OCI-LY3 (cell line): ENCODE results near the gene CNPY1.

ENCODE experiments used
- H2AFZ ChIP-seq: fragments of 200-600, 300-600 bp; shearing (Covaris generic); 2 replicates; pipeline ENCODE4 v1.6.0; 2014; ENCODE audit warnings: antibody characterized with exemption, low read depth, low read length
- H3K27ac ChIP-seq: fragments of 200-600, 300-600 bp; sonication (generic); 2 replicates; pipeline ENCODE4 v1.5.1; 2014; ENCODE audit warnings: mild to moderate bottlenecking, low read length, moderate library complexity, mixed read lengths
- H3K27me3 ChIP-seq: fragments of 200-600, 300-600 bp; sonication (generic); 2 replicates; pipeline ENCODE4 v1.6.1; 2014; ENCODE audit warnings: low read depth, low read length, mixed read lengths
- H3K36me3 ChIP-seq: fragments of 200-600, 300-600 bp; sonication (generic); replicated peaks from 2 replicates; pipeline ENCODE3; 2014; ENCODE audit warnings: low read depth, low read length, mixed read lengths
- H3K4me1 ChIP-seq: fragments of 300-600, 200-600 bp; sonication (generic); 2 replicates; pipeline ENCODE4 v1.6.1; 2014; ENCODE audit warnings: low read length, mixed read lengths
- H3K4me2 ChIP-seq: fragments of 200-600, 300-600 bp; sonication (generic); 2 replicates; pipeline ENCODE4 v1.6.1; 2014; ENCODE audit warnings: low read length, mixed read lengths
- H3K4me3 ChIP-seq: fragments of 300-600, 200-600 bp; sonication (generic); 2 replicates; pipeline ENCODE4 v1.5.1; 2014; ENCODE audit warnings: antibody characterized with exemption, mild to moderate bottlenecking, low read length, moderate library complexity
- H3K79me2 ChIP-seq: fragments of 300-600, 200-600 bp; shearing (Covaris generic); 2 replicates; pipeline ENCODE4 v1.6.1; 2014; ENCODE audit warnings: mild to moderate bottlenecking, low read length, mixed read lengths
- H3K9ac ChIP-seq: fragments of 300-600, 200-600 bp; shearing (Covaris generic); 2 replicates; pipeline ENCODE4 v1.6.0; 2014; ENCODE audit warnings: mild to moderate bottlenecking, low read length, moderate library complexity
- H3K9me3 ChIP-seq: fragments of 200-600, 300-600 bp; shearing (Covaris generic); 2 replicates; pipeline ENCODE4 v1.6.1; 2014; ENCODE audit warnings: low read length, mixed read lengths; ENCODE audit not compliant: insufficient read depth
- H4K20me1 ChIP-seq: fragments of 200-600, 300-600 bp; sonication (generic); 2 replicates; pipeline ENCODE4 v1.6.1; 2016; ENCODE audit warnings: low read length, mixed read lengths; ENCODE audit not compliant: insufficient read depth
- CTCF ChIP-seq: fragments of 200-600, 300-600 bp; sonication (generic); IDR thresholded peaks from 2 replicates; pipeline ENCODE4 v1.5.1; 2014; ENCODE audit warnings: antibody characterized with exemption, low read length, low read depth
- EZH2phosphoT487 ChIP-seq: fragments of 200-600 bp; shearing (Covaris generic); IDR thresholded peaks from 2 replicates; pipeline ENCODE4 v1.6.1; 2018; ENCODE audit warnings: antibody characterized with exemption, mixed run types, low read depth

Gene CNPY1

DNA sequence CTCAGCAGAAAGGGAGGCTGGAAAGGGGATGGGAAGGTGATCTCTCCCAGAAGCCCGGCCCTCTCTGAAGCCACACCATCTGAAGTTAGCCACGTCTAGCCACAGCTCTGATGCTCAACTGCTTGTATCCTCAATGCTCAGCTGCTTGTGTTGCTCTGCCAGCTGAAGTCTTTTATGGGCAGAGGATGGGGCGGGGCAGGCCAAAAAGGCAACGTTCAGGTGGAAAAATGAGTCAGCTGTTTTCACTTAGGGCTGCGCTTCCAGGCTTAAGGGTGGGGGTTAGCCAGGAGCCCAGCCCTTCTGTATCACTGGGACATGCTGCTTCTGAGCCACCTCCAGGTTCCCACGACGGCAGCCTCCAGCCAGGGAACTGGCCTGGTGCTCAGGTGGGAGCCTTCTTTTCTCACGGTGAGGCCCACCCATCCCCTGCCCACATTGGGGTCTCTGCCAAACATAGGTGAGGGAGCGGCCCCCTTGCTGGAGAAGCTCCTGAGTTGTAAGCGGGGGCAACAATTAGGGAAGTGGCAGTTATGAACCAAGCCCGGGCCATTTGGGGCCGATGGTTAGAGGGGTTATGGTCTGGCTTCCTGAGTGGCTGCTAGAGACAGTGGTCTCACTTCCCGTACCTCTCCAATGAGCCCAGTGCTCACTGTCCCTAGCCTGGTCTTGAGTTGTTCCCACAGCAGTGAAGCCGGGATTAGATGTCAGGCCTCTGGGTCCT lies 44.9 kb upstream of the CNPY1 start:
- H3K4me2 ChIP-seq = peak overlapping the region; percentile 45
- no peak overlapping the region for H3K9ac ChIP-seq
- no peak for TF ChIP-seq EZH2phosphoT487
- TF ChIP-seq CTCF = no peak
- H3K9me3 ChIP-seq = no peaks in the 10 kb centered on the region
- no peak overlapping the region for H2AFZ ChIP-seq
- peaks cover 22% of the 10 kb centered on the region for H3K4me1 ChIP-seq
- no peak overlapping the region for H3K4me3 ChIP-seq
- peaks cover 8% of the 10 kb centered on the region; the same call in 1 of the 2 replicates for H3K27me3 ChIP-seq
- H4K20me1 ChIP-seq = no peaks in the 10 kb centered on the region
- no peaks in the 10 kb centered on the region for H3K36me3 ChIP-seq
- no peak overlapping the region for H3K27ac ChIP-seq
- no peaks in the 10 kb centered on the region for H3K79me2 ChIP-seq

DNA sequence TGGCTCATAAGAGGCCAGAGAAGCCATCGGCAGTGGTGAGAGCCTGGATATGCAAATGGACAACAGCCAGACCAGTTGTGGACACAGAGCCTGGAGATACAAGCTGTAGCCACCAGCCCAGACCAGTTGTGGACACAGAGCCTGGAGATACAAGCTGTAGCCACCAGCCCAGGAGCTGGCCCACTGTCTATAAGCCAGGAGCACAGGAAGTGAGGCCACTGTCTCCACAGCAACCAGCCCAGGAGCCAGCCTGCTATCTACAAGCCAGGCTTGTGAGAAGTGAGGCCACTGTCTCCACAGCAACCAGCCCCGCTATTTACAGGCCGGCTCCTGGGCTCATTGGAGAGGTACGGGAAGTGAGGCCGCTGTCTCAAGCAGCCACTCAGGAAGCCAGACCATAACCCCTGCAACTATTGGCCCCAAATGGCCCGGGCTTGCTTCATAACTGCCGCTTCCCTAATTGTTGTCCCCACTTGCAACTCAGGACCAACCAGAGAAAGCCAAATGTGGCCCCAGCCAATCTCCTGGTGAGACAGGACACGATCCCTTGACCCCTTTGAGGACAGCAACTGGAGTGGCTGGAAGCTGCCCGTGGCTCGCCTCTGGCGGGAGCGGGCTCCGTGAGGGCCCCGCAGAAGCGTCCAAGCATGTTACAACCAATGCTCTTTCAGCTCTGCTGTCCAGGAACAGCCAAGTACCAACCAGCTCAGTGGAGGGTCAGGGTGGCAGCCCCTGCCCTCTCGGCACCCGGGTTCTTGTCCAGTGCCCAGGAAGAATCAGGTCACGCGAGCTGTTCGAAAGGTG lies 44.1 kb upstream of the CNPY1 start:
- Histone ChIP-seq H3K27me3 (peaks cover 8% of the 10 kb centered on the region; the same call in 1 of the 2 replicates), H3K9ac (no peak overlapping the region), H3K79me2 (no peaks in the 10 kb centered on the region), H3K27ac (no peak overlapping the region), H3K9me3 (no peaks in the 10 kb centered on the region), H4K20me1 (no peaks in the 10 kb centered on the region), H3K4me3 (no peak overlapping the region), H3K4me1 (peaks cover 22% of the 10 kb centered on the region), H3K36me3 (no peaks in the 10 kb centered on the region), H3K4me2 (no peak overlapping the region), H2AFZ (no peak overlapping the region)
- no peak for TF ChIP-seq EZH2phosphoT487
- TF ChIP-seq CTCF = no peak

DNA sequence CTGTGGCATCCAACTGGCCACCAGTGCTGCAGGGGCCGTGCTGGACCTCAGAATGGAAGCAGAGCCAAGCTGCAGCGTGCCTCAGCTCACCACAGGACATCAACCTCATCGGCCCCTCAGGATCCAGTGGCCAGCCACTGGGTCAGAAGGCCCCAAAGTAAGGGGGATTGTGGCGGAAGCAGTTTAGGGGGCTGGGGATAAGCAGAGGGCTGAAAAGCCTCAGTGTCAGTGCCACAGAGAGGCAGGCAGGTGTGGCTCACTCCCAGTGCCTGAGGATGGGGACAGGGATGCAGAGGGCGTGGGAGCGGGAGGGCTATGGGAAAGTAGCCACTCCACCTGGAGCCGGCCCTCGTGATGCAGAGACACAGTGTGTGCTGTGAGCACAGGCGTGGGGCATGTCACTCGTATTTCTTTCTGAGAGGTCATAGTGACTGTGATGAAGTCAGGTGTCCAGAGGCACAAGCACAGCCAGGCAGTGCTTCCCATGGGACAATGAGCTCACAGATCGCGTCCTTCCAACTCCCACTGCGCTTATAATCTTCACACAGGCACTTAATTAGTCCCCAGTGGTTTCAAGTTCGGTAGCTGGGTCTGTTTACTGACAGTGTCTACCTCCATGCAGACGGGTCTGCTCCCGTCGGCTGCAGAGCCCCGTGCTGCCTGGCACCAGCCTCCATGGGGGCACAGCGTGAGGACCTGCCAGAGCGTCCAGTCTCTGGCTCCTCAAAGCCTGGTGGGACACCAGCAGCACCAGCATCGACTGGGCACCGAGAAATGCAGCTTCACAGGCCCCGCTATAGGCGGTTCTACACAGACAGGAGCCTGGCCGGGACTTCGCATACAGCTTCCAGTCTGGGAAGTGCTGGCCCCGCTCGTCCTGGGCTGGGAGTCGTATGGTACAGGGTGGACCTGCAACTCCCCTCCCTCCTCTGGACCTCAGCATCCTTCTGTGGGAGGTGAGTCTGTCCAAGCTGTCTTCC lies 42.9 kb upstream of the CNPY1 start:
- H3K4me3 ChIP-seq = no peak overlapping the region
- H2AFZ ChIP-seq = no peak overlapping the region
- no peak overlapping the region for H3K4me2 ChIP-seq
- H3K27me3 ChIP-seq = peaks cover 8% of the 10 kb centered on the region; the same call in 1 of the 2 replicates
- no peaks in the 10 kb centered on the region for H4K20me1 ChIP-seq
- peaks cover 22% of the 10 kb centered on the region for H3K4me1 ChIP-seq
- H3K36me3 ChIP-seq = no peaks in the 10 kb centered on the region
- no peak overlapping the region for H3K9ac ChIP-seq
- H3K27ac ChIP-seq = no peak overlapping the region
- TF ChIP-seq EZH2phosphoT487 = no peak
- TF ChIP-seq CTCF = no peak
- no peaks in the 10 kb centered on the region for H3K9me3 ChIP-seq
- no peaks in the 10 kb centered on the region for H3K79me2 ChIP-seq
